HG02610 (cell line): ENCODE data around the gene SERPIND1.

Experiments
- ATAC-seq: cut with Tn5 transposase; IDR thresholded peaks from one replicate; pipeline ENCODE4 v1.9.1; 2021; ENCODE audit warnings: mild to moderate bottlenecking, moderate library complexity; ENCODE audit not compliant: unreplicated experiment

SERPIND1 gene

GRCh38 chr22:20788627-20789344 is 14.9 kb downstream of the SERPIND1 start:
- ATAC-seq = no peak

GRCh38 chr22:20792221-20792965 is 18.5 kb downstream of the SERPIND1 start:
- ATAC-seq = no peak

GRCh38 chr22:20792966-20793728 is 19.2 kb downstream of the SERPIND1 start:
- no peak for ATAC-seq

DNA sequence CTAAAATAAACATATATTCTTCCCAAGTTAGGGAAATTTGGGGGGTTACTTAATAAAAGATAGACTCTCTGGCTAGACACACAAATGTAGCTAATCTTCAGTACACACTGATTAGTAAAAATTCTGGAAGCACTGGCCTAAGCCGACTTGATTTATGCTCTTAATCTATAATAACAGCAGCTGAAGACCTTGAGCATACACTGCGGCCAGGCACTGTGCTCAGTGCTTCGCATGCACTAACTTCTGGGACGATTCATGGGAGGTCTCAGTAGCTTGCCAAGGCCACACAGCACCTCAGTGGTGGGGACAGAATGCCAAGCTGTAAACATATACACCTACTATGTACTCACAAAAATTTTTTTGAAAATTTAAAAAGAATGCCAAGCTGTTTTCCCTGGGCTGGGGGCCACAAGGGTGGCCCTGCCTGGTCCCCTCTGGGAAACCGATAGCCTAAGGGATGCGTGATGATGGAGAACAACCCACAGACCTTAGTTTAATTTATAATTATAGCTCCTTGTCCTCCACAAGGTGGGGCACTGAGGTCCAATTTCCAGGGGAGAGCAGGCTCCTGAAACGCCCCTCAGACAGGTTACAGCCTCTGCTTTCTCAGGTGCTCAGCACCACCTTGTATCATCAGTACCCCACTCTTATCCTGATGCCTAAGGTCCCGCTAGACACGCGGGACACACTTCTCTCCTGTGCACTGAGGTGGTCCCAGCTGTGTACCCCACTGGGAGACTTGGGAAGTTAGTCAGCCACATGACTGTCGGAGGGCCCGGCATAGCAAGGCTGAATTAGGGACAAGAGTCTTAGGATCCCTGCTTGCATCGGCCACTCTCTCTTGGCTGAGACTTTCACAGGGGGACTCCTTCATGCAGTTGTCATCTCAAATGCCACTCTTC is 20.1 kb downstream of the SERPIND1 start:
- no peak for ATAC-seq

- no peak for ATAC-seq
Measured at GRCh38 chr22:20794650-20795413, 20.9 kb downstream of the SERPIND1 start.

GRCh38 chr22:20796731-20797130 is 22.8 kb downstream of the SERPIND1 start:
- ATAC-seq = no peak

GRCh38 chr22:20798218-20798617 is 24.3 kb downstream of the SERPIND1 start:
- ATAC-seq = no peak

- no peak for ATAC-seq
Measured at GRCh38 chr22:20798974-20799373, 25.1 kb downstream of the SERPIND1 start.

- no peak for ATAC-seq
Measured at GRCh38 chr22:20799449-20799848, 25.5 kb downstream of the SERPIND1 start.

- no peak for ATAC-seq
Measured at GRCh38 chr22:20802452-20802851, 28.5 kb downstream of the SERPIND1 start.

- ATAC-seq = no peak
Measured at GRCh38 chr22:20802922-20803553, 29.1 kb downstream of the SERPIND1 start.

- ATAC-seq = no peak
Measured at GRCh38 chr22:20803696-20804324, 29.9 kb downstream of the SERPIND1 start.

DNA sequence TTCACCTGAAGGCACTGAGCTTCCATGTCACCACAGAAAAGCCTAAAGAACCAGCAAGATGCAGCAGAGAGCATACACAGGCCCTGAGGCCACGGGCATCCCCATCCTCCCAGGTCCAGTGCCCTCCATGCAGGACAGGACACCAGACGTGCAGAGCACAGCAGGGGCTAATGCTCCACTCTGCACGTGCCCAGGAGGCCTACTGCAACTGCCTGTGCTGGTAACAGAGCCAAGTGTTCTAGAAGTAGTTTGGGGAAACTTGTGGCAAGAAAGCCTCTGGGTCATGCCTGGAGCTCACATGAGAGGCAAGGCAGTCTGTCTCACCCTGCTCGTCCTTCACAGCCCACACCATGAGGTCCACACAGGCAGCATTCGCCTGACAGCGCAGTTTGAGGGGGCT is 30.7 kb downstream of the SERPIND1 start:
- no peak for ATAC-seq

DNA sequence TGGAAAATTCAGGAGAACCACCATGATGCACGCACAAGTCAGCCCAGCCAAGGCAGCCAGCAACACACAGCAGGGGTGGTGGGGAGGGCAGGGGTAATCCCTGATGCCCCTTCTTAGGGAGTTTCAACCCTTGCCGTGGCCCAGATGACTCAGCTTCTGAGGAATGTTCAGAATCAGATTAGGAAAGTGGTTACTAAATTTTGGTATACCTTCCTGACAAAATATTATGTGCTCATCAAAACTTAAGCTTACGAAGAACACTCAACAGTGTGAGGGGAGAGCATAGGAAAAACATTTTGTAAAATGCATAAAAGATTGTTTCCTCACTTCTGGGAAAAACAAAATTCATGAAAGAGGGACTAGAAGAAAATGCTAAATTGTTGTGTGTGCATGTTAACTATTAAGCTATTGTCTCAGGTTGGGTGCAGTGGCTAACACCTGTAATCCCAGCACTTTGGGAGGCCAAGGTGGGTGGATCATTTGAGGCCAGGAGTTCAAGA is 32.1 kb downstream of the SERPIND1 start:
- ATAC-seq = no peak

GRCh38 chr22:20807315-20807752 is 33.4 kb downstream of the SERPIND1 start:
- no peak for ATAC-seq

DNA sequence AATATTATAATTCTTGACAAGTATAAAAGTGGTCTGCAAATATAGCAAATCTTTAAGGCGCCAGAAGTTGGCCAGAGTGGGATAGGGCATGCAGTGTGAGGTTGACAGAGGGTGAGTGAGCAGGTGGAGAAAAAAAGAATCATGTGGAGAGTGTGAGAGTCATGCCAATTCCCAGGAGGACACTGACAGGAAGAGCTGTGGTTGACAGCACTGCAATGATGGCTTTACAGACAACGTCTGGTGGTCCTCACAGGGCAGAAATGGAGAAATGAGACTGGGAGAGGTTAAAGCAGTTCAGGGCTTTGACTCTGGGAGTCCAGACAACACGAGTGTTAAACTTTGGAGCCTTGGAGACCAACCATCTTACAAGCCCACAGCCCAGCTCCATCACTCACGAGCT is 34.9 kb downstream of the SERPIND1 start:
- no peak for ATAC-seq

- ATAC-seq = no peak
Measured at GRCh38 chr22:20809538-20810185, 35.7 kb downstream of the SERPIND1 start.

GRCh38 chr22:20810645-20811044 is 36.7 kb downstream of the SERPIND1 start:
- no peak for ATAC-seq
